ENCODE results near the gene PIK3IP1. TPM values are rescaled to one million over a fixed set of nuclear protein-coding genes. Genes with fewer than 3 reads are reported as not detected.

Gene PIK3IP1
- polyA plus RNA-seq, 1 donor, result 3.3 TPM

GRCh38 chr22:31279821-31280505 lies 12.3 kb downstream of the PIK3IP1 start:
- DNase-seq (ENCODE audit: low read depth), result no peak

- no peak for DNase-seq (ENCODE audit: low read depth)
Observed at GRCh38 chr22:31279327-31279669, 13.0 kb downstream of the PIK3IP1 start.

- no peak for DNase-seq (ENCODE audit: low read depth)
Observed at GRCh38 chr22:31278626-31279326, 13.5 kb downstream of the PIK3IP1 start.

GRCh38 chr22:31278151-31278621 lies 14.1 kb downstream of the PIK3IP1 start:
- no peak for DNase-seq (ENCODE audit: low read depth)

GRCh38 chr22:31277741-31278140 lies 14.5 kb downstream of the PIK3IP1 start:
- DNase-seq (ENCODE audit: low read depth), result no peak

- DNase-seq (ENCODE audit: low read depth), result no peak
Observed at GRCh38 chr22:31276426-31277167, 15.7 kb downstream of the PIK3IP1 start.

GRCh38 chr22:31275576-31275975 lies 16.7 kb downstream of the PIK3IP1 start:
- DNase-seq (ENCODE audit: low read depth), result no peak

- no peak for DNase-seq (ENCODE audit: low read depth)
Observed at GRCh38 chr22:31275018-31275417, 17.3 kb downstream of the PIK3IP1 start.

GRCh38 chr22:31274017-31274416 lies 18.3 kb downstream of the PIK3IP1 start:
- DNase-seq (ENCODE audit: low read depth), result no peak

- DNase-seq (ENCODE audit: low read depth), result no peak
Observed at GRCh38 chr22:31272522-31273446, 19.5 kb downstream of the PIK3IP1 start.

- DNase-seq (ENCODE audit: low read depth), result no peak
Observed at GRCh38 chr22:31271485-31271884, 20.8 kb downstream of the PIK3IP1 start.

GRCh38 chr22:31271026-31271425 lies 21.3 kb downstream of the PIK3IP1 start:
- DNase-seq (ENCODE audit: low read depth), result no peak

- DNase-seq (ENCODE audit: low read depth), result no peak
Observed at GRCh38 chr22:31269892-31270579, 22.3 kb downstream of the PIK3IP1 start.

GRCh38 chr22:31268281-31268680 lies 24.0 kb downstream of the PIK3IP1 start:
- no peak for DNase-seq (ENCODE audit: low read depth)

- no peak for DNase-seq (ENCODE audit: low read depth)
Observed at GRCh38 chr22:31263896-31264640, 28.2 kb downstream of the PIK3IP1 start.

GRCh38 chr22:31262312-31263133 lies 29.8 kb downstream of the PIK3IP1 start:
- no peak for DNase-seq (ENCODE audit: low read depth)

GRCh38 chr22:31260474-31260856 lies 31.8 kb downstream of the PIK3IP1 start:
- no peak for DNase-seq (ENCODE audit: low read depth)

- no peak for DNase-seq (ENCODE audit: low read depth)
Observed at GRCh38 chr22:31259798-31260473, 32.4 kb downstream of the PIK3IP1 start.

GRCh38 chr22:31253949-31254348 lies 38.3 kb downstream of the PIK3IP1 start:
- no peak for DNase-seq (ENCODE audit: low read depth)
